Loucy (cell line): ENCODE data around the gene ELMO3.
A peak's percentile ranks its signal among the peaks of the same experiment; 100 is the strongest.

Experiments
- H2AFZ ChIP-seq: fragments of 200-600 bp; sonication (generic); 2 replicates; pipeline ENCODE4 v1.6.0; 2016; ENCODE audit warnings: antibody characterized with exemption, mild to moderate bottlenecking, low read length, moderate library complexity
- H3F3A ChIP-seq: fragments of 200-600 bp; 2 replicates; pipeline ENCODE4 v1.6.0; 2016; ENCODE audit warnings: antibody characterized with exemption, low read depth, mild to moderate bottlenecking
- H3K27me3 ChIP-seq: fragments of 200-600 bp; sonication (generic); 2 replicates; pipeline ENCODE4 v1.6.1; 2014; ENCODE audit warnings: low read length, mild to moderate bottlenecking; ENCODE audit not compliant: insufficient read depth, poor library complexity, severe bottlenecking
- H3K36me3 ChIP-seq: fragments of 200-600 bp; sonication (generic); 2 replicates; pipeline ENCODE4 v1.6.1; 2016; ENCODE audit warnings: low read length; ENCODE audit not compliant: insufficient read depth
- H3K4me1 ChIP-seq: fragments of 200-600 bp; sonication (generic); 2 replicates; pipeline ENCODE4 v1.5.1; 2014; ENCODE audit warnings: low read length, mild to moderate bottlenecking; ENCODE audit not compliant: insufficient read depth, poor library complexity, severe bottlenecking
- H3K4me2 ChIP-seq: fragments of 200-600 bp; sonication (generic); 2 replicates; pipeline ENCODE4 v1.6.0; 2014; ENCODE audit warnings: antibody characterized with exemption, low read length, low read depth, mild to moderate bottlenecking; ENCODE audit not compliant: poor library complexity, severe bottlenecking
- H3K4me3 ChIP-seq: fragments of 200-600 bp; sonication (generic); 2 replicates; pipeline ENCODE4 v1.5.1; 2014; ENCODE audit warnings: low read length, mild to moderate bottlenecking, mixed read lengths; ENCODE audit not compliant: poor library complexity, severe bottlenecking
- H3K79me2 ChIP-seq: fragments of 200-600 bp; sonication (generic); 2 replicates; pipeline ENCODE4 v1.6.1; 2014; ENCODE audit warnings: low read length; ENCODE audit not compliant: insufficient read depth
- H3K9ac ChIP-seq: fragments of 200-600 bp; sonication (generic); 2 replicates; pipeline ENCODE4 v1.6.0; 2014; ENCODE audit warnings: mild to moderate bottlenecking, low read depth, low read length, moderate library complexity; ENCODE audit not compliant: poor library complexity, severe bottlenecking
- H3K9me2 ChIP-seq: fragments of 200-600 bp; sonication (generic); replicated peaks from 2 replicates; pipeline ENCODE4 v1.6.1; 2016; ENCODE audit warnings: low read depth, low read length, mixed read lengths
- H3K9me3 ChIP-seq: fragments of 200-600 bp; sonication (generic); 2 replicates; pipeline ENCODE4 v1.6.1; 2014; ENCODE audit warnings: mild to moderate bottlenecking, antibody characterized with exemption, low read length, low read depth; ENCODE audit not compliant: insufficient read depth
- H4K20me1 ChIP-seq: fragments of 200-600 bp; sonication (generic); 2 replicates; pipeline ENCODE4 v1.6.0; 2014; ENCODE audit warnings: antibody characterized with exemption, low read length, mild to moderate bottlenecking; ENCODE audit not compliant: insufficient read depth, poor library complexity, severe bottlenecking
- EZH2phosphoT487 ChIP-seq: fragments of 200-600 bp; IDR thresholded peaks from 2 replicates; pipeline ENCODE4 v1.6.1; 2018; ENCODE audit warnings: antibody characterized with exemption, mild to moderate bottlenecking, moderate library complexity, borderline replicate concordance
- TF ChIP-seq, protein P1 (sequence below): fragments of 200-600 bp; sonication (generic); conservative IDR thresholded peaks from 2 replicates; pipeline ENCODE4 v1.5.1; 2014; ENCODE audit warnings: mild to moderate bottlenecking, antibody characterized with exemption, low read length

Gene ELMO3

DNA sequence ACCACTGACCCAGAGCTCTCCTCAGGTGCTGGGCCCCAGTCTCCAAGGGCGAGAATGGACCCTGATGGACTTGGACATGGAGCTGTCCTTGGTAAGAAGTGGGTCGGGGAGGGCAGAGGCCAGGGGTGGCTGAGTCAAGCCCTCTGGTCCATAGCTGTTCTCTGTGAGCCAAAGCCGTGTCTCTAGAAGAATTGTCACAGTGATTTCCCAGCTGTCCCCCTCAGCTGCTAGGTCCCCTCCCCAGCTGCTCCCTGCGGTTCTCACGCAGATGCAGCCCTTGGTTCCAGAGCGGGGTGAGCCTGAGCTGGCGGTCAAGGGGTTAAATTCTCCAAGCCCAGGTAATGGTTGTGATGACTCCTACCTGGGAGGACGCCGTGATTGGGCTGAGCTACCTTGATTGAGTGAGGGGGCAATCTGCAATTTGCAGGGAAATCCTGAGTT lies 29.9 kb upstream of the ELMO3 start:
- Histone ChIP-seq H3K9me3 (no peaks in the 10 kb centered on the region), H3K9ac (peak overlapping the region; percentile 76)

DNA sequence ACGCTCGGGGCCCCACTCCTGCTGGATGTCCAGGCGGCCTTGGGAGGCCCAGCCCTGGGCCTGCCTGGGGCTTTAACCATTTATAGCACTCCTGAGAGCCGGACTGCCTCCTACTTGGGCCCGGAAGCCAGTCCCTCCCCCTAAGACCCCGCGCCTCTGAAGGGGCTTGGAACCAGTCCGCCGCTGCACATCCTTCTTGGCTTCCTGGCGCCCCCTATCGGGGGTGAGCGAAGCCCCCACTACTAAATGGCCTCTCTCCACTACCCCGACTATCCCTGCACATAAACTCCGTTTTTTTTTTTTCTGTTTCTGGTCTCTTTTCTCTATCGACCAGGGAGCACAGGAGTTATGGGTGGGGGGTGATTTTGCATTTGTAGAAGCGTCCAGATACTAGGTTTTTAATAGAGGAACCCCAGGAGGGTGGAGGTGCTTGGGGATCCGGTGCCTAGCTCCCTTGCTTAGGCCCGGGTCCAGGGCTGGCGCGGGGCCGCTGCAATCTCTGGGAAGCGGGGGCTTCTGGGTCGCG lies 29.2 kb upstream of the ELMO3 start:
- H3K79me2 ChIP-seq: peaks cover 2% of the 10 kb centered on the region; the same call in 1 of the 2 replicates
- H3K9me2 ChIP-seq: no peaks in the 10 kb centered on the region
- peak overlapping the region; percentile 83 for H2AFZ ChIP-seq
- peaks cover 28% of the 10 kb centered on the region for H3K4me1 ChIP-seq
- peak overlapping the region; percentile 76 for H3K9ac ChIP-seq
- H3F3A ChIP-seq: no peaks in the 10 kb centered on the region
- no peaks in the 10 kb centered on the region for H3K36me3 ChIP-seq
- peak overlapping the region; percentile 99 for H3K4me2 ChIP-seq
- H4K20me1 ChIP-seq: no peaks in the 10 kb centered on the region
- TF ChIP-seq, protein P1, sequence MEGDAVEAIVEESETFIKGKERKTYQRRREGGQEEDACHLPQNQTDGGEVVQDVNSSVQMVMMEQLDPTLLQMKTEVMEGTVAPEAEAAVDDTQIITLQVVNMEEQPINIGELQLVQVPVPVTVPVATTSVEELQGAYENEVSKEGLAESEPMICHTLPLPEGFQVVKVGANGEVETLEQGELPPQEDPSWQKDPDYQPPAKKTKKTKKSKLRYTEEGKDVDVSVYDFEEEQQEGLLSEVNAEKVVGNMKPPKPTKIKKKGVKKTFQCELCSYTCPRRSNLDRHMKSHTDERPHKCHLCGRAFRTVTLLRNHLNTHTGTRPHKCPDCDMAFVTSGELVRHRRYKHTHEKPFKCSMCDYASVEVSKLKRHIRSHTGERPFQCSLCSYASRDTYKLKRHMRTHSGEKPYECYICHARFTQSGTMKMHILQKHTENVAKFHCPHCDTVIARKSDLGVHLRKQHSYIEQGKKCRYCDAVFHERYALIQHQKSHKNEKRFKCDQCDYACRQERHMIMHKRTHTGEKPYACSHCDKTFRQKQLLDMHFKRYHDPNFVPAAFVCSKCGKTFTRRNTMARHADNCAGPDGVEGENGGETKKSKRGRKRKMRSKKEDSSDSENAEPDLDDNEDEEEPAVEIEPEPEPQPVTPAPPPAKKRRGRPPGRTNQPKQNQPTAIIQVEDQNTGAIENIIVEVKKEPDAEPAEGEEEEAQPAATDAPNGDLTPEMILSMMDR: peak; percentile 83
- no peak for TF ChIP-seq EZH2phosphoT487
- H3K27me3 ChIP-seq: no peaks in the 10 kb centered on the region
- H3K9me3 ChIP-seq: no peaks in the 10 kb centered on the region
- H3K4me3 ChIP-seq: peak overlapping the region; percentile 82

More for the DNA sequence above, 29.9 kb upstream of the ELMO3 start:
- Histone ChIP-seq H3K4me3 (peak overlapping the region; percentile 82), H3K27me3 (no peaks in the 10 kb centered on the region), H3F3A (no peaks in the 10 kb centered on the region), H3K79me2 (no peaks in the 10 kb centered on the region), H2AFZ (no peak overlapping the region), H3K4me1 (peaks cover 23% of the 10 kb centered on the region), H3K4me2 (peak overlapping the region; percentile 99), H4K20me1 (no peaks in the 10 kb centered on the region), H3K9me2 (no peaks in the 10 kb centered on the region), H3K36me3 (no peaks in the 10 kb centered on the region)
- TF ChIP-seq, protein P1: no peak
- no peak for TF ChIP-seq EZH2phosphoT487

DNA sequence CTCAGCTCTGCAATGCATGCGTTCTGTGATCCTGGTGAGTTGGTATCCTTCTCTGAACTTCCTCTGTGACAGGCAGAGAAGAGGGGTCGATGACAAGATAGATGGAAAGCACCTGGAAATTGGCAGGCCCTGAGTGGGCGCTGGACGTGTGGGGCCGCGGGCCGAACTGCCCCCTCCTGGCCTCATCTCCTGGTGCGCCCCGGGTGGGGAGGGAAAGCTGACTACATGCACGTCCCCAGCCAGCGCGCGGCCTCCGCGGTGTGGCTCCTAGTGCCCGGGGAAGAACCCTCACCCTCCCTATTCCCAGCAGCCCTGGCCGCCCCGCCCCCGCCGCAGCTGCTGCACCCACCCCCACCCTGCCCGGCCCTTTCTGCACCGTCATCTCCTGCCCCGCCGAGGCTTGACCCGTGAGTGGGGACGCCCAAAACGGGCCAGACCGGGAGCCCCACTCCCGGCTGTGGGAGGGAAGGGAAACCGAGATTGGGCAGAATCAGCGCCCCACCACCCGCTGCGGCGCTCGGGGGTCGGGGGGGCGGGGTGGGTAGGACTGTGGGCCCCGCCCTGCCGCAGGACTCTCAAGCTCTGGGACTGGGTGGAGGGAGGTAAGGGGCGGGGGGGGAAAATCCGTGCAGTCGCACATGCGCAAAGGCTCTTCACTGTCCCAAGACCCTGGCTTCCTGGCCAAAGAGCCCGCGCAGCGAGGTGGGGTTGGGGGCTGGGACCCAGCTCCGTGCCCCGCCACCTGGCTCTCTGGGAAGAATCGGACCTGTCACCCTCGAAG lies 28.6 kb upstream of the ELMO3 start, which contains the start of gene NOL3:
Gene NOL3 (plus strand): TSS at position 371 of the 781 bp plus-strand sequence.
- Histone ChIP-seq H3K9me2 (no peaks in the 10 kb centered on the region), H3K79me2 (peaks cover 8% of the 10 kb centered on the region; the same call in 1 of the 2 replicates), H3K36me3 (no peaks in the 10 kb centered on the region), H4K20me1 (no peaks in the 10 kb centered on the region), H3K4me3 (peak within 1 kb of the TSS; percentile 82), H3K27me3 (no peaks in the 10 kb centered on the region), H3F3A (no peaks in the 10 kb centered on the region), H2AFZ (peak within 1 kb of the TSS; percentile 83), H3K4me2 (peak within 1 kb of the TSS; percentile 99), H3K4me1 (peaks cover 32% of the 10 kb centered on the region), H3K9ac (peak within 1 kb of the TSS; percentile 76), H3K9me3 (no peaks in the 10 kb centered on the region)
- TF ChIP-seq EZH2phosphoT487: no peak
- TF ChIP-seq, protein P1: no peak
